ENCODE results near the gene SYT8. TPM values are rescaled to one million over a fixed set of nuclear protein-coding genes. Genes with fewer than 3 reads are reported as not detected.
"Not testable (repeated sequence)": the region's sequence is repeated elsewhere in the genome, so short reads cannot be mapped to it uniquely, and the experiment has no call there.

Gene SYT8
- total RNA-seq, 4 donors from 2014 or later: not detected

DNA sequence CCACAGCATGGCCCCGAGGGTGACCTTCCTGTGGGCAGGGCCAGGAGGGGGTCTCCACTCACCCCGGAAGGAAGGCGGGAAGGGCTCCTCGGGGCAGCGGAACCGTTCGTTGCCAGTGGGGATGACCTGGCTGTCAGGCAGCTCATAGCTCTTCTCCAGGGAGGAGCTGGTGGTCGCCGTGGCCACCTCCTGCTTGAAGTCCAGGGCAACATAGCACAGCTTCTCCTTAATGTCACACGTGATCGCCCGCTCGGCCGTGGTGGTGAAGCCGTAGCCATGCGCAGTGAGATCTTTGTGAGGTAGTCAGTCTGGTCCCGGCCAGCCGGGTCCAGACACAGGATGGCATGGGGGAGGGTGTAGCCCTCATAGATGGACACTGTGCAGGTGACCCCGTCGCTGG is 31.5 kb upstream of the SYT8 start:
- Histone ChIP-seq H3K27me3 (peaks cover 8 to 11% (median 10%) of the 10 kb centered on the region in 3 donors), H3K4me3 (no peak overlapping the region)

DNA sequence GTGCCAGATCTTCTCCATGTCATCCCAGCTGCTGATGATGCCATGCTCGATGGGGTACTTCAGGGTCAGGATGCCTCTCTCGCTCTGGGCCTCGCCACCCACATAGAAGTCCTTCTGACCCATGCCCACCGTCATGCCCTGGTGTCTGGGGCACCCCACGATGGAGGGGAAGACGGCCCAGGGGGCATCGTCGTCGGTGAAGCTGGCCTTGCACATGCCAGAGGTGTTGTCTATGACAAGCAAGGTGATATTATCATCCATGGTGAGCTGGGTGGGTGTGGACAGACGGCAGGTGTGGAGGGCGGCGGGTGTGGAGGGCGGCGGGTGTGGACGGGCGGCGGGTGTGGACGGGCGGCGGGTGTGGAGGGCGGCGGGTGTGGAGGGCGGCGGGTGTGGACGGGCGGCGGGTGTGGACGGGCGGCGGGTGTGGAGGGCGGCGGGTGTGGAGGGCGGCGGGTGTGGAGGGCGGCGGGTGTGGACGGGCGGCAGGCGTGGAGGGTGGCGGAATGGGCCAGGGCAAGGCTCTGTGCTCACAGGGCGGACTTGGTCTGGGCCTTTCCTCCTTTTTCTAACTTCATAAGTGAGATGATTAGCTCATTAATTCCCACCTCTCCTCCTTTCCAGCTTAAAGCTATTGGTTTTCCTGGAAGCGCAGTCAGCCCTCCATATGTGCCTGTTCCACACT is 30.8 kb upstream of the SYT8 start:
- H3K9me3 ChIP-seq; H3K4me1 ChIP-seq; in situ Hi-C loops (cut with MboI; ENCODE audit: low sequenced_read_pairs in 4 of 4); ATAC-seq; H3K36me3 ChIP-seq; H3K4me3 ChIP-seq; DNase-seq; intact Hi-C loops (cut with DNase I; ENCODE audit: low total_unique reads); H3K27ac ChIP-seq: not testable (repeated sequence)
- H3K27me3 ChIP-seq: peaks cover 8 to 11% (median 10%) of the 10 kb centered on the region in 3 donors

More for the DNA sequence above, 31.5 kb upstream of the SYT8 start:
- in situ Hi-C loops (cut with MboI; ENCODE audit: low sequenced_read_pairs in 4 of 4) (no loop called here), intact Hi-C loops (cut with DNase I; ENCODE audit: low total_unique reads) (no loop called here)
- Histone ChIP-seq H3K9me3 (no peaks in the 10 kb centered on the region), H3K36me3 (no peaks in the 10 kb centered on the region), H3K27ac (no peak overlapping the region), H3K4me1 (no peaks in the 10 kb centered on the region)
- ATAC-seq (no peak), DNase-seq (no peak)
- no peak for TF ChIP-seq POLR2A (IDR thresholded peaks at IDR 0.05)
- TF ChIP-seq, protein P1, sequence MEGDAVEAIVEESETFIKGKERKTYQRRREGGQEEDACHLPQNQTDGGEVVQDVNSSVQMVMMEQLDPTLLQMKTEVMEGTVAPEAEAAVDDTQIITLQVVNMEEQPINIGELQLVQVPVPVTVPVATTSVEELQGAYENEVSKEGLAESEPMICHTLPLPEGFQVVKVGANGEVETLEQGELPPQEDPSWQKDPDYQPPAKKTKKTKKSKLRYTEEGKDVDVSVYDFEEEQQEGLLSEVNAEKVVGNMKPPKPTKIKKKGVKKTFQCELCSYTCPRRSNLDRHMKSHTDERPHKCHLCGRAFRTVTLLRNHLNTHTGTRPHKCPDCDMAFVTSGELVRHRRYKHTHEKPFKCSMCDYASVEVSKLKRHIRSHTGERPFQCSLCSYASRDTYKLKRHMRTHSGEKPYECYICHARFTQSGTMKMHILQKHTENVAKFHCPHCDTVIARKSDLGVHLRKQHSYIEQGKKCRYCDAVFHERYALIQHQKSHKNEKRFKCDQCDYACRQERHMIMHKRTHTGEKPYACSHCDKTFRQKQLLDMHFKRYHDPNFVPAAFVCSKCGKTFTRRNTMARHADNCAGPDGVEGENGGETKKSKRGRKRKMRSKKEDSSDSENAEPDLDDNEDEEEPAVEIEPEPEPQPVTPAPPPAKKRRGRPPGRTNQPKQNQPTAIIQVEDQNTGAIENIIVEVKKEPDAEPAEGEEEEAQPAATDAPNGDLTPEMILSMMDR (IDR thresholded peaks at IDR 0.05 in 4 of 5, conservative IDR thresholded peaks at IDR 0.05 in 1 of 5): no peak

DNA sequence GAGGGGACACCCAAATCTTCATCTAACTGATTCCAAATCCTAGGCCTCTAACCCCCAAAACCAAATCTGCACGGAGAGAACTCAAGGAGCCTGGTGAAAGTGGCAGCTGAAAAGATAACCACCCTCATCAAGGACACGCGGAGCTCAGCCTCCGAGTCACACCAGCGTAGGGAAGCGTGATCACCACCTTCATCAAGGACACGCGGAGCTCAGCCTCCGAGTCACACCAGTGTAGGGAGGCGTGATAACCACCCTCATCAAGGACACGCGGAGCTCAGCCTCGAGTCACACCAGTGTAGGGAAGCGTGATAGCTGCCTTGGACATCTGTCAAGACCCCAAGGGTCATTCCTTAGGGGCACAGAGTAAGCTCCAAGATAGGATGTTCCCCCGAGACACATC is 29.3 kb upstream of the SYT8 start:
- Histone ChIP-seq H3K4me1 (no peaks in the 10 kb centered on the region), H3K4me3 (no peak overlapping the region), H3K27ac (no peak overlapping the region), H3K9me3 (no peaks in the 10 kb centered on the region), H3K36me3 (no peaks in the 10 kb centered on the region), H3K27me3 (peaks cover 7 to 11% (median 8%) of the 10 kb centered on the region in 3 donors)
- intact Hi-C loops (cut with DNase I; ENCODE audit: low total_unique reads): no loop called here
- in situ Hi-C loops (cut with MboI; ENCODE audit: low sequenced_read_pairs in 4 of 4): no loop called here
- DNase-seq (no peak), ATAC-seq (no peak)
- TF ChIP-seq, protein P1 (IDR thresholded peaks at IDR 0.05 in 4 of 5, conservative IDR thresholded peaks at IDR 0.05 in 1 of 5): no peak
- TF ChIP-seq POLR2A (IDR thresholded peaks at IDR 0.05): no peak

DNA sequence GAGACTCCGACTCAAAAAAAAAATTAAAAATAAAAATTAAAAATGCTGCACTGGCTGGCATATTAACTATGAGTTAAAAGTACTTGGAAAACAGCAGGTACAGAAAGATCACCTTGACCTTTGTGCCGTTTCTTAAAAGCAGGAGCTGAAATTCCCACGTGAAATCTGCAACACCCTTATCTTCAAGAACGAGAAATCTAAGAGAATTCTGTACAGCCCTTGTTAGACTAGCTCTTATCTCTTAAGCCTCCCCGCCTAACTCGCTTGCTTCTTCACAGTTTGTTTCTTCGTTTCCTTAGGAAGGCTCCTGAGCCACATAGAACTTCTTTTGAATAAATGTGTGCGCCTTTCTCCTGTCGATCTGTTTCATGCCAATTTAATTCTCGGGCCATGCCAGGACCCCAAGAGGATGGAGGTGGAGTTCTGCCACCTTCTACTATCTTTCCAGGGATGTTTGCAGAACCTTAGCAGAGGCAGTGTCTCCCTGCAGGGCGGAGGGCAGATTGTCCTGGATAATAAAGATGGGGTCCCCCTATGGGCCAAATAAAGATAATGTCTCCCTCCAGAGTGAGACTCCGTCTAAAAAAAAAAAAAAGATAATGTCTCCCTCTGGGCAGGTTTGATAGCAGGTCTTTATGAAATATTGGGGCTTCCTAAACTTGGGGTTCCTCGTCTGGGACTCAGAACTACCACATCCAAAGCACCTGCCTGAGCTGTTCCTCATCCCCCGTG is 27.4 kb upstream of the SYT8 start:
- no peaks in the 10 kb centered on the region for H3K36me3 ChIP-seq
- H3K27me3 ChIP-seq: peaks cover 4 to 14% (median 9%) of the 10 kb centered on the region in 3 donors
- no peaks in the 10 kb centered on the region for H3K4me1 ChIP-seq
- intact Hi-C loops (cut with DNase I; ENCODE audit: low total_unique reads): no loop called here
- ATAC-seq: no peak
- no peaks in the 10 kb centered on the region for H3K9me3 ChIP-seq
- TF ChIP-seq, protein P1 (IDR thresholded peaks at IDR 0.05 in 4 of 5, conservative IDR thresholded peaks at IDR 0.05 in 1 of 5): no peak
- no peak for TF ChIP-seq POLR2A (IDR thresholded peaks at IDR 0.05)
- in situ Hi-C loops (cut with MboI; ENCODE audit: low sequenced_read_pairs in 4 of 4): no loop called here
- no peak for DNase-seq
- H3K4me3 ChIP-seq: no peak overlapping the region
- H3K27ac ChIP-seq: no peak overlapping the region

DNA sequence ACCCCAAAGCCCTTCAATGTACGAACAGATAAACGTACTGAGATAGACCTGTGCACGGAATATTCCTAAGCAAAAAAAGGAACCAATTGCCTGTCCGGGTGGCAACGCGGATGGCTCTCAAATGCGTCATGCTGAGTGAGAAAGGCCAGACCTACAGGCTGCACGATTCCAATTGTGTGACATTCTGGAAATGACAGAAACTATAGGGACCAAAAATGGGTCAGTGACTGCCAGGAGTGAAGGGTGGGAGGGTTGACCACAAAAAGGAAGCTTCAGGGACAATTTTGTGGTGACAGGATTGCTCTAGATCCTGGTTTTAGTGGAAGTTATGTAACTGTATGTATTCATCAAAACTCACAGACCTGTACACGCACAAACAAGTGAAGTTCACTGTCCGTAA is 24.0 kb upstream of the SYT8 start:
- TF ChIP-seq, protein P1 (IDR thresholded peaks at IDR 0.05 in 4 of 5, conservative IDR thresholded peaks at IDR 0.05 in 1 of 5): no peak
- TF ChIP-seq POLR2A (IDR thresholded peaks at IDR 0.05): no peak
- H3K27me3 ChIP-seq: peaks cover 4 to 17% (median 10%) of the 10 kb centered on the region in 3 donors
- no peak for DNase-seq
- H3K27ac ChIP-seq: no peak overlapping the region
- intact Hi-C loops (cut with DNase I; ENCODE audit: low total_unique reads): no loop called here
- H3K4me1 ChIP-seq: no peaks in the 10 kb centered on the region
- ATAC-seq: no peak
- in situ Hi-C loops (cut with MboI; ENCODE audit: low sequenced_read_pairs in 4 of 4): no loop called here
- no peaks in the 10 kb centered on the region for H3K9me3 ChIP-seq
- H3K4me3 ChIP-seq: no peak overlapping the region
- no peaks in the 10 kb centered on the region for H3K36me3 ChIP-seq

Measured in gastrocnemius medialis (tissue), 4 donors.